ENCODE measurements around the gene ACLY.
"Not testable (repeated sequence)": the region's sequence is repeated elsewhere in the genome, so short reads cannot be mapped to it uniquely, and the experiment has no call there.

The ACLY gene

GRCh38 chr17:41939044-41939692 lies 20.4 kb upstream of the ACLY start:
- no peak for DNase-seq

- no peak for DNase-seq
These were observed 19.5 kb upstream of the ACLY start for GRCh38 chr17:41937970-41938954.

- no peak for DNase-seq
These were observed 16.9 kb upstream of the ACLY start for GRCh38 chr17:41935641-41936040.

GRCh38 chr17:41932816-41933389 lies 14.2 kb upstream of the ACLY start:
- DNase-seq = no peak

GRCh38 chr17:41931715-41932114 lies 13.0 kb upstream of the ACLY start:
- DNase-seq = not testable (repeated sequence)

GRCh38 chr17:41930833-41931156 lies 12.0 kb upstream of the ACLY start:
- DNase-seq = not testable (repeated sequence)

- peak; percentile 88 for DNase-seq
These were observed 11.5 kb upstream of the ACLY start, which contains the start of gene ODAD4 for GRCh38 chr17:41930009-41930832. TSS of gene ODAD4 (plus strand) at chr17:41930617. CDS start at chr17:41930724, 107 bp downstream.

- DNase-seq = no peak
These were observed 10.0 kb upstream of the ACLY start for GRCh38 chr17:41928693-41929251.

GRCh38 chr17:41925991-41926590 lies 7.3 kb upstream of the ACLY start:
- no peak for DNase-seq

- DNase-seq = no peak
These were observed 1.8 kb upstream of the ACLY start for GRCh38 chr17:41920580-41920955.

- no peak for DNase-seq
These were observed 1.3 kb upstream of the ACLY start for GRCh38 chr17:41919840-41920579.

- no peak for DNase-seq
These were observed 540 bp upstream of the ACLY start for GRCh38 chr17:41919165-41919817.

GRCh38 chr17:41917679-41918313 lies 955 bp downstream of the ACLY start:
- DNase-seq = peak; percentile 59

GRCh38 chr17:41917192-41917591 lies 1.6 kb downstream of the ACLY start:
- DNase-seq = peak; percentile 42

GRCh38 chr17:41915566-41915965 lies 3.2 kb downstream of the ACLY start:
- no peak for DNase-seq

GRCh38 chr17:41915020-41915419 lies 3.7 kb downstream of the ACLY start:
- DNase-seq = no peak

GRCh38 chr17:41914358-41914766 lies 4.4 kb downstream of the ACLY start:
- DNase-seq = no peak

- no peak for DNase-seq
These were observed 5.0 kb downstream of the ACLY start for GRCh38 chr17:41913798-41914197.

- DNase-seq = no peak
These were observed 5.8 kb downstream of the ACLY start for GRCh38 chr17:41912925-41913324.

GRCh38 chr17:41910701-41911391 lies 7.9 kb downstream of the ACLY start:
- no peak for DNase-seq
